Hematopoietic multipotent progenitor cell treated with erythropoietin and hydrocortisone succinate and interleukin-3 and kit ligand, for 8 days (in vitro differentiated cells): Measurements from ENCODE around the gene TBC1D30.

Source experiments
- DNase-seq: peaks from one replicate; pipeline ENCODE4 v3.0.0-alpha.2; 2015

Gene TBC1D30

DNA sequence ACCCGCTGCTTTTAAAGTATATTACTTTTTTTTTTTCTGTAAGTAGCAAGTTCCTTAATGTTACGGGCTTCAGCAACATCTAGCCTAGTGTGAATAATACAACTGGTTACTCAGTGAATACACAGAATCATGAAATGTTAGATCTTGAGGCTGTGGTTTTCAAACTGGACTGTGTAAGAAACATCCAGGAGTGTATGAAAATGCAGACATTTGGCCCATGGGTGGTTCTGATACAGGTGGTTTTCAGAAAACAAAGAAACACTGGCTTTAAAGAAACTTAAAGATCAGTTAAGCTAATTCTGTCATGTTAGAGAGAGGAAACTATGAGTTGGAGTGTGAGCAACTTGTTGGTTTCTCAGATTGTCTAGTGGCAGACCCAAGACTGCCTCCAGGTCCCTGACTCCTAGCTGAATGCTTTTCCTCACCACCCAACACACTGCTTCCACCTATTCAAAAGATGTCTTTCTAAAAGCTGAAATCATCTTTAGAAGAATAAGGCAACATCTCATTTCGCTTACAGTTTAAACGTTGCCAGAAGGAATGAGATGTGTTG lies 36.1 kb downstream of the TBC1D30 start:
- DNase-seq: no peak

DNA sequence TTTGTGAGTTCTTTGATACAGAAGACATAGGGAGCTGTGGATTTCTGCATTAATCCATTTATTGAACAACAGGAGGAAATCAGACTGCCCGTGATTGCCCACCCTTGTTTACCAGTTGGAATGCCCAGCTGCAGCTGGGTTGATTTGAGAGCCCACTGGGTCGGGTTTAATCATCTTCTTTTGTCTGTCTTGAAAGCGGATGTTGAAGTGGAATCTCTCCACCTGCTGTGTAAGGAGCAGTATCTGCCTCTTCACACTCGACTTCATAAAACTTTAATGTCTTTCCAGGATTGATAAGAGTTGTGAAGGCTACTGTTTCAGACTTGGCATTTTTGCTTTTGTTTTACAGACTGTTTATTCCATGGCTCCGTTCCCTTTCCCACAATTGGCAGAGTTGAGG lies 39.9 kb downstream of the TBC1D30 start:
- DNase-seq: no peak

DNA sequence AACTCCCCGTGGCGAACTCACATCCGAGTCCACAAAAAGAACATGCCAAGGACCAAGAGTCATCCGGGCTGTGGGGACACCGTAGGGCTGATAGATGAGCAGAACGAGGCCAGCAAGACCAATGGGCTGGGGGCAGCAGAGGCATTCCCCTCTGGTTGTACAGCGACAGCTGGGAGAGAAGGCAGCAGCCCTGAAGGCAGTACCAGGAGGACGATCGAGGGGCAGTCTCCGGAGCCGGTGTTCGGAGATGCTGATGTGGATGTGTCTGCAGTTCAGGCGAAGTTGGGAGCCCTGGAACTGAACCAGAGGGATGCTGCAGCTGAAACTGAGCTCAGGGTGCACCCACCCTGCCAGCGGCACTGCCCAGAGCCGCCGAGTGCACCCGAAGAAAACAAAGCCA lies 50.7 kb downstream of the TBC1D30 start:
- no peak for DNase-seq

DNA sequence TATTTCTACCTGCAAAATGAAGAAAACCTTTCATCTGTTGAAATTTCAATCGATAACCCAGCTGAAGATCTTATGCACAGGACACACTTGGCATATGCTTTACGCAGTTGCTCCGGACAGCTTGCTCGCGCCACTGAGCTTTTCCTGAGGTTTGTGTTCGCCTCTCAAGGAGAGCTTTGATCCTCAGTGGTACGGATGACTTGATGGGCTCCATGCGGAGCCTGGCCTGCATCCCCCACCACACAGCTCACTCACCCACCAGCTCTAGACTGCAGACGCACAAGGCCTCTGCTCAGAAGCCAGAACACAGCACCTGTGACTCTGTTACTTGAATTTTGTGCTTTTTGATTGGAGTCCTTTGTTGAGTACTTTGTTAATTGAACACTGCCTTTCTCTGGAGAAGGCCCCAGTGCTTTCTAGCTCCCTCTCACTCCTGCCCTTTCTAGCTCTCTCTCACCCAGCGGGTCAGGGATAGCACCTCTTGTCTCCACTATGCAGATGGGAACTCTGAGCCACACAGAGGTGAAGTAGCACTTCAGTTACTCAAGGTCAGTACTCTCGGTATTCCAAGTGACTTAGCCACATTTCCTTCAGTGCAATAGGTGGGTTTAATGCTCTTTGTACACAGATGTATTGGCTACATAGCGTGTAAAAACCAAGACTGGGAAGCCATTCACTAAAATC lies 52.1 kb downstream of the TBC1D30 start:
- no peak for DNase-seq

- no peak for DNase-seq
Observed at GRCh38 chr12:64877363-64878004, 53.0 kb downstream of the TBC1D30 start.

DNA sequence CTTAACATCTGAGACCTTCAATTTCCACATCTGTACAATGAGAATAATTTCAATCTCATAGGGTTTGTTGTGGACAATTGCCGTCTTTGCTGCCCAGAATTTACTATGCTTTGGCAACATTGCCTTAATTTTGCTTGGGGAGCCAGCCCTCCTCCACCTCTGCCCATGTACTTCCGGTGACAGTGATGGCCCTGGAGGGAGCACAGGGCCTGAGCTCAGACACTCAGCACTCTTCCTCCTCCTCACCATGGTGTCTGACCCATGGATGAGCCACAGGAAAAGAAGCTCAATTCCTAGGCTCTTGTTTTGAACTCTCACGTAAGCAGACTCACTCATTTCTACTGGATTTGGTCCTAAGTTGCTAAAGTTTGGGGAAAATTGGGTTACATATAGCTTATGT lies 58.2 kb downstream of the TBC1D30 start:
- no peak for DNase-seq

DNA sequence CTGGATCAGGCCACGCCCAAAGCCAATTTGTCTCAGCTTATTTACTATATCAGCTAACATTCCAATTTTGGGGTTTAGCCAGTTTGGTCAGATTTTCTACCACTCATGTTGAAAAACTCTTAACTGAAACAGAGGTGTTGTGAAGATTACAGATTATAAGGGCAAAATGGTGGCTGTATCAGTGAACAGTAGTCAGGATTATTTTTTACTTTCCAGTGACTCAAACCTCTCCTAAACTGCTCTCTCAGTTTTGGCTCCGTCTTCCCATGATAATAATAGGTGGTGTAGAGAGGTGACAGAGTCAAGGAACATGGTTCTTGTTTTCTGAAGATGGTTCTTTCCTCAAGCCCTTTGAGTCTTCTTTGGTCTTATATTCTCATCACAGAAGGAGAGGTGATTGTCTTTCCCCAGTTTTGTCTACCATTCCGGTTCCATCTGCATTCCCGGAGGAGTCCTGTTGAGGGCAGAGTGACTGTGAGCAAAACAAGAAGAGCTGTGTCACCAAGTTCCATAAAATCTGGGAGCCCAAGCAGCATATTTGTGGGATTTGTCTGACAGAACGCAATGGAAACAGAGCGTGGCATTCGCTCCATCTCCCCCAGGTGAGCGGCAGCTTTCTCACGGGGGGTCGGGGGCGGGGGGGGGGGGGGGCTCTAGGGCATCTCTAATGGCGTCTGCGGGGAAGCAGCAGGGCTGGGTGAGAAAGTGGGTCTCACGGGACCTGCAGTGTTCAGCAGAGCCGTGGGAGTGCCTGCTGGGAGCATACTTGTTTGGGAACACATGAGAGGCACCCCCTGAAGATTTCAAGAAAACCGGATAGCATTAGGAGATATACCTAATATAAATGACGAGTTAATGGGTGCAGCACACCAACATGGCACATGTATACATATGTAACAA lies 59.1 kb downstream of the TBC1D30 start:
- DNase-seq: no peak

DNA sequence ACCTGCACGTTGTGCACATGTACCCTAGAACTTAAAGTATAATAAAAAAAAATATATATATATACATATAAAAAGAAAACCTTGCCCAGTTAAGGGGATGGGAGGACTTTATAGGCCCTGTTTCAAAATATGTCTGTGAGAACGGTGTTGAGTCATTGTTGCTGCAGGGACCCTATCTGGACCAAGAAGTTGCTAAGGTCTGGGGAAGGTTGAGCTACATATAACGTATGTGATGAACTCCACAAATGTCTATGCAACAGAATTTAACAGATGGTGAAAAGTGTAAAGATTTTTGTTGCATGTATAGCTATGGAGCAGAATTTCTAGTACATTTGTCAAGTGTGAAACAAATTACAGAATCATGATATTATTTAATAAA lies 59.7 kb downstream of the TBC1D30 start:
- DNase-seq: no peak

DNA sequence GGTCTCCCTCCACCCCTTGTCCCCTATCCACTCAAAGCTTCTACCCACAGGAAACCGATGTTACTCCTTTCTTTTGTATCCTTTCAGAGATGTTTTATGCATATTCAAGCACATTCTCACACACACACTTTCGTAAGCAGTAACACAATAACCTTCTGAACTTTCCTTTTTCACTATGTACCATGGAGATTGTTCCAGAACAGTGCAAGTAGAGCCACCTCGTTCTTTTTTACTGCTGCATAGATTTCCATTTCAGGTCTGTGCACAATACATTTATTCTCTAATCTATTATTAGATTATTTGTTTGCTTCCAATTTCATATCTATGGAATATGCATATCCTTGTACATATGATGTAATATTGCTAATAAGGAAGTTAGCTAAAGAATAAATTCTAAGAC lies 60.3 kb downstream of the TBC1D30 start:
- no peak for DNase-seq

- DNase-seq: no peak
Observed at GRCh38 chr12:64889434-64890216, 65.2 kb downstream of the TBC1D30 start.

DNA sequence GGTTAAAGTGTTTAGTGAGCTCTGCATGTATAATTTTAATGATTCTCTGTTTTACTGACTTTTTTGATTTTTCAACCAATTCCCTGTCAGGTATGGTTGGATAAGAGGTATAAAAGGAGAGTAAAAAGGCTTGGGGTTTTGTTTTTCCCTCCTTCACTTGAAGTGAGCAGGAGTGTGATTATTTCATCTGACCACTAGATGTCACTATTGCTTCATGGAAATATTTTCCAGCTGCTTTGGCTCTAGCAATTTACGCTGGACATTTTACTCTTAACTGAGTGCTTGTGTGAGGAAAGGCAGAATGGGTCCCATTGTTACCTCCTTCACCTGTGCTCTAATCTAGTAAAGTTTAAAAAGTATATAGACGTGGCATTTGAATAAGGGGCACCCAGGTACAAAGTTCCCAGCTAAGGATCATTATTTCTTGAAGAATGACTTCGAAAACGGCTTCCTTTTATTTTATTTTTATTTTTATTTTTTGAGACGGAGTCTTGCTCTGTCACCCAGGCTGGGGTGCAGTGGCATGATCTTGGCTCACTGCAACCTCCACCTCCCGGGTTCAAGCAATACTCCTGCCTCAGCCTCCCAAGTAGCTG lies 66.5 kb downstream of the TBC1D30 start:
- peak; percentile 71 for DNase-seq

DNA sequence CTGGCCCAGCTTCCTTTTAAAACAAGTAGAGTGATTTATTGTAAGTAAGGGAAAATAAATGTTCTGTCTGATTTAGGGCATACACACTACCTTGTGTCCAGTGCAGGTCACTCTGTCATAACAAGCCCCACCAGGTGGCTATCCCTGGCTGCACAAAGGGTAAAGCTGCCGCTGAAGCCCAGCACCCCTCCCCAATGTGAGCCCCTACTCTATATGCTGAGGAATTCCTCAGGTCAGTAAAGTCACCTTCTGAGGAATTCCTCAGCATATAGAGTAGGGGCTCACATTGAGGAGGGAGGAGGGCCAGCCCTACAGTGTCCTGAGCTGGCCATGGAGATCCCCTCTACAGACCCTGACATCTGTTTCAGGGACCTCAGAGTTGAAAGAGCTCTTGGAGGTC lies 67.2 kb downstream of the TBC1D30 start:
- DNase-seq: no peak

- DNase-seq: no peak
Observed at GRCh38 chr12:64892561-64892960, 68.1 kb downstream of the TBC1D30 start.

GRCh38 chr12:64893961-64894360 lies 69.5 kb downstream of the TBC1D30 start:
- DNase-seq: no peak

DNA sequence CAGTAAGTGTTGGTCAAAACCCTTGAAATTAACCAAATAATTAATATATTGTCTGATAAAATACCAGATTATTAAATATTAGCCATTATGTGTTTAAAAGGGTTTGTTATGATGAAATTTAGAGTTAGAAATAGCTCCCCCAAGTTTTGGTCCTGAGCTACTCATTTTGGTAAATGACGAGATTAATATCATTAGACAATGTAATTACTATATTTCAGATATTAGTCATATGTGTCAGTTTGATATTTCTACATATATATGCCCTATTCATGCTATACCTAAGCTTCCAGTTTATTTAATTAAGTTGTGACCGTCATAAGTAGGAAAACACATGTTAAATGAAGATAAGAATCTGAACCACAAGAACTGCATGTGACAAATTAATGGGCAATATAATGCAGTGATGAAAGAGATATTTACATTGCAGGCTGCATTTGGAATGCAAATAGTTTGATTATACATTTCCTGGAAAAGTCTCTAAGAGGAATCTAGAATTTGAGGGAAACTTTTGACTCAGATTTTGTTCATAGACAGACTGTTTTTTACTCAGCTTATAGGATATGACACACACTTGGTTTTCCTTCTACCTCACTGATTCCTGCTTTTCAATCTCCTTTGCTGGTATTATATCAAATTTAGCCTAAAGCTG lies 70.5 kb downstream of the TBC1D30 start:
- peak; percentile 4 for DNase-seq

GRCh38 chr12:64895526-64895925 lies 71.1 kb downstream of the TBC1D30 start:
- no peak for DNase-seq

- DNase-seq: no peak
Observed at GRCh38 chr12:64900540-64900939, 76.1 kb downstream of the TBC1D30 start.

DNA sequence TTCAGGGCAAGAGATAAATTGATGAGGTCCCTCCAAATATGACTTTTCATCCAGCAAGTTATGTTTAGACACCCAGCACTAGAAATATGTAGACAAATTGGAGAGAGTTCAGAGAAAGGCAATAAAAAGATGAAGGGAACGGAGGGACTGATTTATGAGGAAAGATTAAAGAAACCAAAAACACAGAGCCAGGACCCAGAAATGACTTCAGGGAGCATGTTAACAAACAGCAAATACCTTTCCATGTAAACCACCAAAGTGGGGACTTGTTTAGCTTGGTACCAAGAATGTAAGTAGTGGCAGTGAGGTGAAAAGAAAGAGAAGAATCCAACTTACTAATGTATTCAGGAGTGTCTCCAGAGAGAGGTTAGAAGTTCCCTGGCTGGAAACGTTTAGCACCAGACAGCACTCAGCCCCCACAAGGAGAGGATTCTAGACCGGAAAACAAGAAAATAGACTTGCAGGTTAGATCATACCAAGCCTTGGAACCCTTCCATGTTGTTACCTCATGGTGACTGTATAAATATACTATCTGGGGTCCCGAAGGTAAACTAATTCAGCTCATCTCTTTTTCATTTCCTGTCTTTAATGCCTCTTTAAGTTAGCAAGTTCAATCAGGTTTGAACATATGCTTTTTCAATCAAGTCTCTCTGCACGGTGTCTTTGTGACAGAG lies 79.2 kb downstream of the TBC1D30 start:
- no peak for DNase-seq

GRCh38 chr12:64907097-64907496 lies 82.7 kb downstream of the TBC1D30 start:
- DNase-seq: no peak

DNA sequence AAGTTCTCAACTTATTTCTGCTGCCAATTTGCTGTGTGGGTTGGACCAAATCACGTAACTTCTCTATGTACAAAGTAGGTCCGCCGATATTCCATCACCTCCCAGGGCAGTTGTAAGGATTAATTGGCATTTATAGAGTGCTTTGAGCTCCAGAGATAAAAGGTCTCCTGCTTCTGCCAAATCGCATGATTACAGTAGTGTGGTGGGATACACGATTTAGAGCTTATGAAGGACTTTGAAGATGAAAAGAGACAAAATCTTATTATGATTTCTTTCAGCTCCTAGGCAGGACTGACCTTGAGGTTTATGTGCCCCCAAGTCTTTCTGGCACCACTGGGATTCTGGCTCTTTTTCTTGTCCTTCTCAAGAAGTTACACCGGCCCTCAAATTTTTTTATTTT lies 84.7 kb downstream of the TBC1D30 start:
- no peak for DNase-seq

DNA sequence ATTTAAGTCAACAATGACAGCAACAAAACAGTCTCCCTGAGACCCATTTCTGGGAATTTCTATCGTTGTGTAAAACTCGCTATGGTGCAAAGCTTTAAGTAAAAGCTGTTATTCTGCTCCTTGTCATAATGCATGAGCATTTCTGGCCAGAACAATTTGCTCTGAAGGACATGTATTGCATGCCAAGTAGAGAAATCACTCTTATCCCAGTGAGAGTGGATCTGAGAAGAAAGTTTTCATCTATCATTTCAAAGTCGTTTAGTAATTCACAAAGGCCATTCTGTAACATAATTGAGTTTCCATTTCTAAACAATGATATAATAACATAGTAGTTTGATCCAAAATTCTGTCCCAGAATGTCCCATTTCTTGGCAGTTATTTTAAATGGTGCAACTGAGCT lies 86.6 kb downstream of the TBC1D30 start:
- no peak for DNase-seq
